GM12878 (cell line): ENCODE results near the gene HMGCL. TPM values are rescaled to one million over a fixed set of nuclear protein-coding genes. Genes with fewer than 3 reads are reported as not detected.

Experiments used
- ATAC-seq: fragments of 200-7000 bp; cut with Tn5 transposase; 3 replicates; pipeline ENCODE4 v1.9.1; 2020; ENCODE audit warnings: mild to moderate bottlenecking, moderate library complexity
- BruUV-seq: library from RNA; stranded (reverse); fragments of 400-500 nt; replicated peaks from 2 replicates; lab custom pipeline; 2021; lab: Mats Ljungman, UMichigan
- CTCF ChIA-PET: fragments of 300-600 bp; sonication (Branson Sonifier 250); formaldehyde crosslinking; extraction: SDS; loops from one replicate; lab custom pipeline; 2021; ENCODE audit warnings: inconsistent platforms; lab: Yijun Ruan, JAX
- POLR2A ChIA-PET: fragments of 350-600 bp; formaldehyde crosslinking; extraction: SDS; loops from one replicate; lab custom pipeline; 2021; ENCODE audit warnings: inconsistent platforms; lab: Charles Lee
- RAD21 ChIA-PET: fragments of 300-600 bp; sonication (Branson Sonifier 250); formaldehyde crosslinking; loops from one replicate; lab custom pipeline; 2023; ENCODE audit warnings: antibody characterized with exemption; ENCODE audit not compliant: unreplicated experiment; lab: Charles Lee
- SMC1A ChIA-PET: fragments of 300-600 bp; sonication (Branson Sonifier 250); formaldehyde crosslinking; loops from one replicate; lab custom pipeline; 2023; ENCODE audit not compliant: unreplicated experiment, uncharacterized antibody; lab: Charles Lee
- DNase-seq: peaks from one replicate; pipeline ENCODE4 v3.0.0-alpha.2; 2011; ENCODE audit warnings: low read depth, low spot score
- FAIRE-seq: peaks from 3 replicates; lab custom pipeline; 2011; peaks lifted over from hg19 to GRCh38; lab: Jason Lieb, UNC
- H2AFZ ChIP-seq: 2 replicates; pipeline ENCODE4 v1.6.0; 2011; ENCODE audit warnings: low read depth, low read length, control low read depth; ENCODE audit not compliant: control insufficient read depth
- H3K27ac ChIP-seq: 2 replicates; pipeline ENCODE4 v1.5.1; 2011; ENCODE audit warnings: control low read depth; ENCODE audit not compliant: control insufficient read depth, insufficient read depth
- H3K27me3 ChIP-seq, 2 experiments: replicated peaks in 1 of 2; 2 replicates each; pipeline versions ENCODE4 v1.6.0 to v1.6.1; 2011; ENCODE audit warnings: low read length in 1 of 2; ENCODE audit not compliant: control insufficient read depth in 2 of 2, insufficient read depth in 2 of 2
- H3K36me3 ChIP-seq, 2 experiments: 2 replicates each; pipeline ENCODE4 v1.5.1; 2011; ENCODE audit warnings: low read length in 1 of 2; ENCODE audit not compliant: control insufficient read depth in 2 of 2, insufficient read depth in 2 of 2
- H3K4me1 ChIP-seq: 2 replicates; pipeline ENCODE4 v1.6.1; 2011; ENCODE audit warnings: mild to moderate bottlenecking, low read length, moderate library complexity, mixed read lengths; ENCODE audit not compliant: control insufficient read depth, insufficient read depth
- H3K4me2 ChIP-seq: 2 replicates; pipeline ENCODE4 v1.6.0; 2011; ENCODE audit warnings: control low read depth; ENCODE audit not compliant: control insufficient read depth, insufficient read depth
- H3K4me3 ChIP-seq: fragments of 200-600 bp; sonication (generic); 2 replicates; pipeline ENCODE4 v1.5.1; 2016
- H3K79me2 ChIP-seq: 2 replicates; pipeline ENCODE4 v1.6.0; 2011; ENCODE audit warnings: low read length; ENCODE audit not compliant: control insufficient read depth, insufficient read depth
- H3K9ac ChIP-seq: 2 replicates; pipeline ENCODE4 v1.8.0; 2011; ENCODE audit warnings: low read length, control low read depth, mixed read lengths; ENCODE audit not compliant: control insufficient read depth, insufficient read depth
- H3K9me3 ChIP-seq: replicated peaks from 3 replicates; pipeline ENCODE4 v1.5.1; 2011; ENCODE audit warnings: mild to moderate bottlenecking, low read length; ENCODE audit not compliant: control insufficient read depth, insufficient read depth
- H4K20me1 ChIP-seq: 2 replicates; pipeline ENCODE4 v1.6.0; 2011; ENCODE audit not compliant: control insufficient read depth, insufficient read depth
- BMI1 ChIP-seq: fragments of 450-650 bp; IDR thresholded peaks from 2 replicates; pipeline ENCODE4 v1.6.1; 2016; ENCODE audit warnings: mild to moderate bottlenecking, moderate library complexity, borderline replicate concordance
- CBX5 ChIP-seq: sonication (generic); IDR thresholded peaks from 2 replicates; pipeline ENCODE4 v1.6.1; 2016; ENCODE audit warnings: low read depth, moderate library complexity, mild to moderate bottlenecking, inconsistent platforms
- MXI1 ChIP-seq: fragments of 150-350 bp; IDR thresholded peaks from 2 replicates; pipeline ENCODE4 v1.6.1; 2011; ENCODE audit warnings: low read depth, mild to moderate bottlenecking, inconsistent platforms, low read length, improper control_type of control experiment
- POLR2A ChIP-seq: IDR thresholded peaks from 2 replicates; pipeline ENCODE4 v1.6.1; 2011; ENCODE audit warnings: low read depth, mild to moderate bottlenecking, low read length
- PRDM15 ChIP-seq: fragments of 450-650 bp; formaldehyde crosslinking; IDR thresholded peaks from 2 replicates; pipeline ENCODE4 v1.4.0; 2020; ENCODE audit warnings: mild to moderate bottlenecking, moderate library complexity
- RBBP5 ChIP-seq: fragments of 200-600 bp; sonication (generic); conservative IDR thresholded peaks from 2 replicates; pipeline ENCODE4 v1.6.1; 2016
- RUNX3 ChIP-seq: IDR thresholded peaks from 2 replicates; pipeline ENCODE4 v1.6.1; 2012; ENCODE audit warnings: low read length, inconsistent platforms
- USF1 ChIP-seq: IDR thresholded peaks from 2 replicates; pipeline ENCODE4 v1.6.1; 2011; ENCODE audit warnings: borderline replicate concordance, low read depth, mild to moderate bottlenecking, moderate library complexity, mixed read lengths, low read length; ENCODE audit not compliant: insufficient read depth; ENCODE audit errors: extremely low read length
- WGBS: methylation state at CpG from one replicate; pipeline ENCODE4 v1.1.6; 2016; ENCODE audit warnings: low lambda C conversion rate; ENCODE audit not compliant: insufficient replicate concordance, insufficient coverage; ENCODE audit errors: missing lambda C conversion rate; 5-methylcytosine and 5-hydroxymethylcytosine counted together
- in situ Hi-C: fragments of 300-500 bp; cut with MboI; formaldehyde crosslinking; loops from 9 replicates; pipeline ENCODE4 v1.14.3; 2018; ENCODE audit warnings: mixed read lengths
- intact Hi-C: fragments of 100-400 bp; cut with micrococcal nuclease; formaldehyde crosslinking; loops from one replicate; pipeline ENCODE4 v1.14.2; 2022; ENCODE audit not compliant: unreplicated experiment
- polyA plus RNA-seq, 11 experiments: library from polyadenylated mRNA; depleted of rRNA in 4 of 11; unstranded in 6 of 11; stranded (reverse) in 5 of 11; fragments of >200 nt; fragmentation: Nextera tagmentation in 4 of 11; fragmentation: Illumina TruSeq in 1 of 11; extraction: Ambion mirVana in 4 of 11; extraction: Trizol in 1 of 11; gene quantifications; 1 replicate in 1 of 11; 2 replicates in 10 of 11; pipeline versions ENCODE4 v1.2.1 to v1.2.3, GENCODE V29; 2011 to 2016; ENCODE audit warnings: inconsistent platforms in 2 of 11, missing spikeins in 2 of 11, low read depth in 1 of 11
- total RNA-seq, 4 experiments: library from RNA; depleted of rRNA in 3 of 4; stranded (reverse); fragments of >200 nt in 3 of 4; fragmentation: Illumina TruSeq in 1 of 4; extraction: Trizol in 1 of 4; gene quantifications; 2 replicates each; pipeline versions ENCODE4 v1.2.1 to v1.2.3, GENCODE V29; 2013 to 2021

HMGCL gene
- total and polyA plus RNA-seq, 10 of the 15 experiments (the other 5 are each of a cell fraction or from before 2014, with no cell fraction given) = 29.4 to 127 (median 36.4) TPM

- H3K36me3 ChIP-seq = peaks cover 4 to 16% of the 10 kb centered on the region in 2 experiments; a peak in 3 of 4 replicates
- 0 out of 2 replicates have a peak, but pooled peaks cover 5% of the 10 kb centered on the region for H3K4me1 ChIP-seq
- FAIRE-seq (no peak), ATAC-seq (peak; percentile 37), DNase-seq (no peak)
- ChIA-PET CTCF (interaction anchor here (0.9 to 1.4 kb wide), 3 partner anchors 14 to 18 kb away, joined by 3 to 4 read pairs (median 3); no protein-coding TSS in a partner anchor), POLR2A (interaction anchor here (1.2 kb wide), 1 partner anchor 14 kb away, joined by 7 read pairs; no protein-coding TSS in a partner anchor), RAD21 (no interaction called here), SMC1A (no interaction called here)
- TF ChIP-seq RUNX3 = 0 out of 2 replicates have a peak, but pooled peaks have one; percentile 14
- peak; percentile 73; the same call in 1 of the 2 replicates for TF ChIP-seq BMI1
- TF ChIP-seq POLR2A = peak; percentile 30; the same call in 1 of the 2 replicates
- TF ChIP-seq CBX5 = no peak
- TF ChIP-seq RBBP5 = no peak
- TF ChIP-seq USF1 = peak; percentile 55
- TF ChIP-seq MXI1 = peak; percentile 54; the same call in 1 of the 2 replicates
- no peak for TF ChIP-seq PRDM15 (CRISPR knock-in tag)
- intact Hi-C loops (no loop called here), in situ Hi-C loops (loop anchor here (25.0 kb wide), 1 partner anchor 1444 kb away; the partner anchor contains the start of genes RSRP1 and SYF2)
- no peak overlapping the region for H2AFZ ChIP-seq
- H3K79me2 ChIP-seq = peaks cover 23% of the 10 kb centered on the region
- H3K9me3 ChIP-seq = no peaks in the 10 kb centered on the region
- H4K20me1 ChIP-seq = no peaks in the 10 kb centered on the region
- H3K4me3 ChIP-seq = no peak overlapping the region
- WGBS = 69% methylated on average over 16 of the region's 16 CpGs
- no peak overlapping the region for H3K4me2 ChIP-seq
- H3K27ac ChIP-seq = no peak overlapping the region
- H3K27me3 ChIP-seq = no peaks in the 10 kb centered on the region
- no peak overlapping the region for H3K9ac ChIP-seq
- no TSS peak for BruUV-seq
These were observed 32.0 kb downstream of the HMGCL start for GRCh38 chr1:23793018-23793781.
